ENCODE measurements around the gene CTAGE9.

Gene CTAGE9

DNA sequence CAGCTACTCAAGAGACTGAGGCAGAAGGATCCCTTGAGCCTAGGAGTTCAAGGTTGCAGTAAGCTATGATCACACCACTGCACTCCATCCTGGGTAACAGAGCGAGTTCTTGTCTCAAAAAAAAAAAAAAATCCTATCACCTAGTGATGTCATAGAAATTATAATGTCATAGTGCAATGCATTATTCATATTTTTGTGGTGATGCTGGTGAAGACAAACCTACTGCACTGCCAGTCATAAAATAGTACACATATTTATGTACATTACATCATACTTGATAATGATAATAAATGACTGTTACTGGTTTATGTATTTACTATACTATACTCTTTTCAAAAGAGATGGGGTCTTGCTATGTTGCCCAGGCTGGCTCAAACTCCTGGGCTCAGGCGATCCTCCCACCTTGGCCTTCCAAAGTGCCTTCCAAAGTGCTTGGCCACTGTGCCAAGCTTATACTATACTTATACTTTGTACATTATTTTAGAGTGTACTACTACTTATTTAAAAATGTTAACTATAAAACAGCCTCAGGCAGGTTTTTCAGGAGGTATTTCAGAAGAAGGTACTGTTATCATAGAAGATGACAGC, 47.1 kb downstream of the CTAGE9 start:
- no peak for DNase-seq

GRCh38 chr6:131660195-131660594, 50.6 kb downstream of the CTAGE9 start:
- peak; percentile 14 for DNase-seq

Data from activated CD4-positive, alpha-beta T cell treated with anti-CD3 and anti-CD28 coated beads, Interleukin-2, Interleukin-6, amounts not matched to agents 100 ng/mL and 50 ng/mL, durations not matched to agents 16 hours and 8 hours (primary cell).